ENCODE data around the gene CST7.
"Not testable (repeated sequence)": the region's sequence is repeated elsewhere in the genome, so short reads cannot be mapped to it uniquely, and the experiment has no call there.

Gene CST7

DNA sequence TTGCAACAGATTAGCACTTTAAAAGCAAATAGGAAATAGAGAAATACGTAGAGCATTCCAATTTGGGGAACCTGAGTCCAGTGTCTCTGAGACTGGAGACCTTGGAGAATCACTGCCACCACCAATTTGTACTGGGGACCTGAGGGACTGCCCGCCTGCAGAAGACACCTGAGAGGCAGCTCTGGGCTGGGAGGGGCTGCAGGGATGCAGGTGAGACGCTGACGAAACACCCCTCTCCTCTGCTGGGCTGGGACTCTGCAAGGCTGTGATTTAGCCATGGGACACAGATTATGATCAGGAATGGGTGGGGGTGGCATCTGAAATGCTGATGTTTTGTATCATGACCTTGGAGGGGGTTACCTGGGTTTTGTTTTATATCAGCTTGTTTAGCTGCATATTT, 50.5 kb downstream of the CST7 start:
- DNase-seq (ENCODE audit: low read depth) = no peak
- no peak overlapping the region for H3K4me3 ChIP-seq (ENCODE audit: low read depth, low read length)
- no peak for TF ChIP-seq MYC (IDR thresholded peaks at IDR 0.05; ENCODE audit: low read depth, low read length)
- TF ChIP-seq CTCF (IDR thresholded peaks at IDR 0.05; ENCODE audit: low read depth, low read length) = no peak
- TF ChIP-seq, protein P1, sequence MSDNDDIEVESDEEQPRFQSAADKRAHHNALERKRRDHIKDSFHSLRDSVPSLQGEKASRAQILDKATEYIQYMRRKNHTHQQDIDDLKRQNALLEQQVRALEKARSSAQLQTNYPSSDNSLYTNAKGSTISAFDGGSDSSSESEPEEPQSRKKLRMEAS (IDR thresholded peaks at IDR 0.05; ENCODE audit: low read depth, low read length) = no peak
- no peak for TF ChIP-seq POLR2A (IDR thresholded peaks at IDR 0.05; ENCODE audit: extremely low read depth, insufficient read length)

DNA sequence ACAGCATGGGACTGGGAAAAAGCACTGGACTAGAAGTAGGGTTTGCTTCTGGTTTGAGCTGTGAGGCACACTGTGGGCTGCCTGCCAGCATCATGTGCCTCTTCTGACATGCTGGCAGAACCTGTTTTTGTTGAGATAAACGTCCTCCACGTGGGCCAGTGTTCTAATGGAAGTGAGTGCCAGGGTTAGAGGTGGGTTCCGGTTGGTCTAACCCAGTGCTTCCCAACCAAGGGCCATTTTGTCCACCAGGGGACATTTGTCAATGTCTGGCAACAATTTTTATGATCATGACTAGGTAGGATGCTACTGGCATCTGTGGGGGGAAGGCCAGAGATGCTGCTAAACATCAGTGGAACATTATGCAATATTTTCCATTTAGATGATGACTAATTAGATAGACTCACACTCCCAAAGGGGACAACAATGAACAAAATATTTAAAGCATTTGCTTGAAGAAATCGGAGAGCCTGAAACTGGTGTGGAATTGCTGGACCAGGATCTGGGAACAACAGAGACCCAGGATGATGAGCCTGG, 51.3 kb downstream of the CST7 start:
- H3K4me3 ChIP-seq (ENCODE audit: low read depth, low read length) = no peak overlapping the region
- peak; percentile 19 for DNase-seq (ENCODE audit: low read depth)
- TF ChIP-seq CTCF (IDR thresholded peaks at IDR 0.05; ENCODE audit: low read depth, low read length) (no peak), MYC (IDR thresholded peaks at IDR 0.05; ENCODE audit: low read depth, low read length) (no peak), POLR2A (IDR thresholded peaks at IDR 0.05; ENCODE audit: extremely low read depth, insufficient read length) (no peak)
- TF ChIP-seq, protein P1 (IDR thresholded peaks at IDR 0.05; ENCODE audit: low read depth, low read length) = no peak

DNA sequence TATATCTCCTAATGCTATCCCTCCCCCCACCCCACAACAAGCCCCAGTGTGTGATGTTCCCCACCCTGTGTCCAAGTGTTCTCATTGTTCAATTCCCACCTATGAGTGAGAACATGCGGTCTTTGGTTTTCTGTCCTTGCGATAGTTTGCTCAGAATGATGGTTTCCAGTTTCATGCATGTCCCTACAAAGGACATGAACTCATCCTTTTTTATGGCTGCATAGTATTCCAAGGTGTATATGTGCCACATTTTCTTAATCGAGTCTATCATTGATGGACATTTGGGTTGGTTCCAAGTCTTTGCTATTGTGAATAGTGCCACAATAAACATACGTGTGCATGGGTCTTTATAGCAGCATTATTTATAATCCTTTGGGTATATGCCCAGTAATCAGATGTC, 52.3 kb downstream of the CST7 start:
- H3K4me3 ChIP-seq (ENCODE audit: low read depth, low read length); DNase-seq (ENCODE audit: low read depth): not testable (repeated sequence)

DNA sequence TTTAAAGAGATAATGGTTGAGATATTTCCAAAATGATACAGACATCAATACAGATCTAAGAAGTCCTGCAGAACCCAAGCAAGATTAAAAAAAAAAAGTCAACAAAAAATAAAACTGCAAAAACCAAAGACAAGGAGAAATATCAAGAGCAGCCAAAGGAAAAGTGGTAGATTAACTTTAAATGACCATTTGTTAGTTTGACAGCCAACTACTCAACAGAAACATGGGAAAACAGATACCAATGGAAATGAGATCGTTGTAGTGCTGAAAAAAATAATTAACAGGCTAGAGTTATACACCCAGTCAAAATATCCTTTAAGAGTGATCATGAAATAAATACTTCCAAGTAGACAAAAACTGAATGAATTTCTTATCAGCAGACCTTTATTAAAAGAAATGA, 53.9 kb downstream of the CST7 start:
- H3K4me3 ChIP-seq (ENCODE audit: low read depth, low read length) = no peak overlapping the region
- DNase-seq (ENCODE audit: low read depth) = no peak
- TF ChIP-seq CTCF (IDR thresholded peaks at IDR 0.05; ENCODE audit: low read depth, low read length) = no peak
- TF ChIP-seq, protein P1 (IDR thresholded peaks at IDR 0.05; ENCODE audit: low read depth, low read length) = no peak
- no peak for TF ChIP-seq POLR2A (IDR thresholded peaks at IDR 0.05; ENCODE audit: extremely low read depth, insufficient read length)
- TF ChIP-seq MYC (IDR thresholded peaks at IDR 0.05; ENCODE audit: low read depth, low read length) = no peak

DNA sequence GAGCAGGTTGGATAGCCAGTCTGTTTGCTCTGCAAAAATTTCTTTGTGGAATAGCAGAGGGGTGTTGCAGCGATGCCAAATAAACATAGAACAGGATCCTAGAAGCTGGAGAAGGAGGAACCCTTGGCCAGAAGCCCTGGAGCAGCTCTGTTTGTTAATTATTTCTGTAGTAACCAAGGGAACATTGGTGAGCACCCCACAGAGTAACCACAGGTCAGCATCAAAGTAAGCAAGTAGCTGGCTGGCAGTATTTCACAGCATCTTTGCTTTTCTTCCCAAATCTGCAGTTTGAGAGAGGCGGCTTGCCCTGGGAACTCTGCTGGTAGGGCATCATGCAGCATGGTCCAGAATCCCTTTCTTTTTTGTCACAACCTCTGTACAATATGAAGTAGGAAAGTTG, 56.2 kb downstream of the CST7 start:
- no peak overlapping the region for H3K4me3 ChIP-seq (ENCODE audit: low read depth, low read length)
- no peak for DNase-seq (ENCODE audit: low read depth)
- TF ChIP-seq, protein P1 (IDR thresholded peaks at IDR 0.05; ENCODE audit: low read depth, low read length) = no peak
- no peak for TF ChIP-seq POLR2A (IDR thresholded peaks at IDR 0.05; ENCODE audit: extremely low read depth, insufficient read length)
- TF ChIP-seq MYC (IDR thresholded peaks at IDR 0.05; ENCODE audit: low read depth, low read length) = no peak
- no peak for TF ChIP-seq CTCF (IDR thresholded peaks at IDR 0.05; ENCODE audit: low read depth, low read length)

DNA sequence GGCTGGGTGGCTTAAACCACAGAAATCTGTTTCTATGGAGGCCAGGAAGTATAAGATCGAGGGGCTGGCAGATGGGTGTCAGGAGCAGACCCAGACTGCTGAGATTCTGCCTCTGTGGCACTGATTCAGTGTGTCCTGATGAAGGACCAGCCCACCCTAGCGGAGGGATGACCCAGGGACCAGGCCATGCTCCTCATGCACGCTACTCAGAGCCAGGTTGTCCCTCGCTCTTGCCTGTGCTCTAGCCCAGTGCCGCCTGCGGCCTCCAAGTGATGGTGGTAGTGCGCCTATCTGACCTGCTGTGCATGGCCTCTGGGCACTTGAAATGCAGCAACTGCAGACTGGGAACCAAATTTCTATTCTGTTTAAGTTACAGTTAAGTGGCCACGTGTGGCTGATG, 56.6 kb downstream of the CST7 start:
- H3K4me3 ChIP-seq (ENCODE audit: low read depth, low read length) = no peak overlapping the region
- DNase-seq (ENCODE audit: low read depth) = no peak
- TF ChIP-seq MYC (IDR thresholded peaks at IDR 0.05; ENCODE audit: low read depth, low read length) (no peak), CTCF (IDR thresholded peaks at IDR 0.05; ENCODE audit: low read depth, low read length) (no peak), POLR2A (IDR thresholded peaks at IDR 0.05; ENCODE audit: extremely low read depth, insufficient read length) (no peak)
- TF ChIP-seq, protein P1 (IDR thresholded peaks at IDR 0.05; ENCODE audit: low read depth, low read length) = no peak

Measured in NB4 (cell line).